ENCODE measurements around the gene TPGS2. TPM values are rescaled to one million over a fixed set of nuclear protein-coding genes. Genes with fewer than 3 reads are reported as not detected.
"Not testable (repeated sequence)": the region's sequence is repeated elsewhere in the genome, so short reads cannot be mapped to it uniquely, and the experiment has no call there.

TPGS2 gene
- total RNA-seq, 1 donor from 2014 or later: 72.8 TPM

GRCh38 chr18:36825526-36825925, 3.3 kb downstream of the TPGS2 start:
- no peak for DNase-seq (ENCODE audit: low spot score)

- DNase-seq (ENCODE audit: low spot score): no peak
Observed at GRCh38 chr18:36821681-36822080, 7.1 kb downstream of the TPGS2 start.

- no peak for DNase-seq (ENCODE audit: low spot score)
Observed at GRCh38 chr18:36819621-36820020, 9.2 kb downstream of the TPGS2 start.

- no peak for DNase-seq (ENCODE audit: low spot score)
Observed at GRCh38 chr18:36818652-36819051, 10.2 kb downstream of the TPGS2 start.

GRCh38 chr18:36817039-36817438, 11.8 kb downstream of the TPGS2 start:
- no peak for DNase-seq (ENCODE audit: low spot score)

GRCh38 chr18:36816096-36816495, 12.7 kb downstream of the TPGS2 start:
- DNase-seq (ENCODE audit: low spot score): not testable (repeated sequence)

GRCh38 chr18:36814994-36815393, 13.8 kb downstream of the TPGS2 start:
- DNase-seq (ENCODE audit: low spot score): no peak

GRCh38 chr18:36813824-36814223, 15.0 kb downstream of the TPGS2 start:
- no peak for DNase-seq (ENCODE audit: low spot score)

GRCh38 chr18:36813101-36813775, 15.6 kb downstream of the TPGS2 start:
- DNase-seq (ENCODE audit: low spot score): no peak

- DNase-seq (ENCODE audit: low spot score): no peak
Observed at GRCh38 chr18:36812678-36813077, 16.1 kb downstream of the TPGS2 start.

- no peak for DNase-seq (ENCODE audit: low spot score)
Observed at GRCh38 chr18:36811955-36812354, 16.8 kb downstream of the TPGS2 start.

- DNase-seq (ENCODE audit: low spot score): no peak
Observed at GRCh38 chr18:36811430-36811829, 17.4 kb downstream of the TPGS2 start.

- DNase-seq (ENCODE audit: low spot score): no peak
Observed at GRCh38 chr18:36809590-36810381, 19.0 kb downstream of the TPGS2 start.

GRCh38 chr18:36808681-36809080, 20.1 kb downstream of the TPGS2 start:
- no peak for DNase-seq (ENCODE audit: low spot score)

- DNase-seq (ENCODE audit: low spot score): no peak
Observed at GRCh38 chr18:36805105-36805504, 23.7 kb downstream of the TPGS2 start.

GRCh38 chr18:36798738-36799473, 29.9 kb downstream of the TPGS2 start:
- DNase-seq (ENCODE audit: low spot score): no peak

GRCh38 chr18:36792634-36793283, 36.0 kb downstream of the TPGS2 start:
- DNase-seq (ENCODE audit: low spot score): no peak

- DNase-seq (ENCODE audit: low spot score): no peak
Observed at GRCh38 chr18:36786686-36787085, 42.1 kb downstream of the TPGS2 start.

- DNase-seq (ENCODE audit: low spot score): no peak
Observed at GRCh38 chr18:36783792-36784191, 45.0 kb downstream of the TPGS2 start.

- DNase-seq (ENCODE audit: low spot score): no peak
Observed at GRCh38 chr18:36782710-36783109, 46.1 kb downstream of the TPGS2 start.

GRCh38 chr18:36780748-36781147, 48.1 kb downstream of the TPGS2 start:
- DNase-seq (ENCODE audit: low spot score): no peak

GRCh38 chr18:36777566-36777965, 51.2 kb downstream of the TPGS2 start:
- no peak for DNase-seq (ENCODE audit: low spot score)

All from mesenteric fat pad (tissue), 1 donor.